SK-N-MC (cell line): ENCODE measurements around the gene CLTA.

ENCODE experiments used
- EZH2 ChIP-seq: fragments of 200-600 bp; sonication (generic); IDR thresholded peaks from one replicate; pipeline ENCODE4 v1.6.1; 2017; ENCODE audit warnings: antibody characterized with exemption
- FOXP2 ChIP-seq: optimal IDR thresholded peaks from 2 replicates; pipeline ENCODE3; 2011; ENCODE audit warnings: mild to moderate bottlenecking, moderate library complexity; ENCODE audit not compliant: insufficient read depth; ENCODE audit errors: extremely low read length, control extremely low read depth
- POLR2AphosphoS5 ChIP-seq: IDR thresholded peaks from 2 replicates; pipeline ENCODE4 v1.6.1; 2012; ENCODE audit warnings: mild to moderate bottlenecking, low read depth, low read length, borderline replicate concordance

GRCh38 chr9:36141288-36141687, 49.4 kb upstream of the CLTA start:
- TF ChIP-seq POLR2AphosphoS5 (no peak), EZH2 (no peak), FOXP2 (no peak)
